DOHH2 (cell line): ENCODE data around the gene SCYL3.

Source experiments
- H3F3A ChIP-seq: fragments of 200-600 bp; sonication (generic), shearing (Covaris generic); 2 replicates; pipeline ENCODE4 v1.6.0; 2016; ENCODE audit warnings: antibody characterized with exemption, mild to moderate bottlenecking; ENCODE audit not compliant: control insufficient read depth, insufficient read depth
- H3K27ac ChIP-seq: fragments of 200-600 bp; sonication (generic); 2 replicates; pipeline ENCODE4 v1.5.1; 2014; ENCODE audit warnings: low read depth, mild to moderate bottlenecking, low read length, moderate library complexity
- H3K27me3 ChIP-seq: fragments of 200-600 bp; sonication (generic); 2 replicates; pipeline ENCODE4 v1.6.1; 2014; ENCODE audit warnings: mild to moderate bottlenecking, low read length, mixed read lengths; ENCODE audit not compliant: control insufficient read depth
- H3K36me3 ChIP-seq: fragments of 200-600 bp; sonication (generic); 2 replicates; pipeline ENCODE4 v1.6.1; 2014; ENCODE audit warnings: mild to moderate bottlenecking, low read length, moderate library complexity, mixed read lengths; ENCODE audit not compliant: control insufficient read depth
- H3K4me1 ChIP-seq: fragments of 200-600 bp; sonication (generic); 2 replicates; pipeline ENCODE4 v1.6.1; 2014; ENCODE audit warnings: mild to moderate bottlenecking, low read length, mixed read lengths; ENCODE audit not compliant: control insufficient read depth
- H3K4me2 ChIP-seq: fragments of 200-600 bp; sonication (generic); 2 replicates; pipeline ENCODE4 v1.6.0; 2014; ENCODE audit warnings: mild to moderate bottlenecking, low read length, moderate library complexity
- H3K4me3 ChIP-seq: fragments of 200-600 bp; sonication (generic); 2 replicates; pipeline ENCODE4 v1.5.1; 2014; ENCODE audit warnings: mild to moderate bottlenecking, low read length, mixed read lengths
- H3K79me2 ChIP-seq: fragments of 200-600 bp; sonication (generic); 2 replicates; pipeline ENCODE4 v1.6.1; 2014; ENCODE audit warnings: mild to moderate bottlenecking, low read length, mixed read lengths; ENCODE audit not compliant: control insufficient read depth
- H3K9me2 ChIP-seq: fragments of 200-600 bp; sonication (generic); replicated peaks from 2 replicates; pipeline ENCODE4 v1.6.1; 2014; ENCODE audit warnings: mild to moderate bottlenecking, low read length, mixed read lengths; ENCODE audit not compliant: control insufficient read depth
- H3K9me3 ChIP-seq: fragments of 200-600 bp; sonication (generic); 2 replicates; pipeline ENCODE4 v1.6.1; 2014; ENCODE audit warnings: antibody characterized with exemption, low read length, mixed read lengths; ENCODE audit not compliant: control insufficient read depth, insufficient read depth
- H4K20me1 ChIP-seq: fragments of 200-600 bp; sonication (generic); 2 replicates; pipeline ENCODE4 v1.6.0; 2014; ENCODE audit warnings: low read depth, mild to moderate bottlenecking, antibody characterized with exemption, low read length, moderate library complexity; ENCODE audit not compliant: control insufficient read depth, insufficient read depth
- CTCF ChIP-seq: fragments of 200-600 bp; sonication (generic); IDR thresholded peaks from one replicate; pipeline ENCODE4 v1.5.1; 2014; ENCODE audit warnings: antibody characterized with exemption, mild to moderate bottlenecking, low read depth, low read length; ENCODE audit not compliant: poor library complexity, severe bottlenecking
- EZH2phosphoT487 ChIP-seq: fragments of 200-600 bp; sonication (generic); IDR thresholded peaks from 2 replicates; pipeline ENCODE4 v1.6.1; 2017; ENCODE audit warnings: borderline replicate concordance, mild to moderate bottlenecking, antibody characterized with exemption, low read length, moderate library complexity, mixed read lengths

The SCYL3 gene

GRCh38 chr1:169886422-169886821 is 7.3 kb downstream of the SCYL3 start:
- Histone ChIP-seq H3K36me3 (peaks cover 29% of the 10 kb centered on the region), H3K27ac (no peak overlapping the region), H4K20me1 (no peaks in the 10 kb centered on the region), H3K9me2 (no peaks in the 10 kb centered on the region), H3K9me3 (no peaks in the 10 kb centered on the region), H3K4me2 (no peak overlapping the region), H3K79me2 (peaks cover 25% of the 10 kb centered on the region), H3K27me3 (no peaks in the 10 kb centered on the region), H3K4me3 (no peak overlapping the region), H3F3A (no peaks in the 10 kb centered on the region), H3K4me1 (peaks cover 7% of the 10 kb centered on the region)
- TF ChIP-seq EZH2phosphoT487 (no peak), CTCF (no peak)

DNA sequence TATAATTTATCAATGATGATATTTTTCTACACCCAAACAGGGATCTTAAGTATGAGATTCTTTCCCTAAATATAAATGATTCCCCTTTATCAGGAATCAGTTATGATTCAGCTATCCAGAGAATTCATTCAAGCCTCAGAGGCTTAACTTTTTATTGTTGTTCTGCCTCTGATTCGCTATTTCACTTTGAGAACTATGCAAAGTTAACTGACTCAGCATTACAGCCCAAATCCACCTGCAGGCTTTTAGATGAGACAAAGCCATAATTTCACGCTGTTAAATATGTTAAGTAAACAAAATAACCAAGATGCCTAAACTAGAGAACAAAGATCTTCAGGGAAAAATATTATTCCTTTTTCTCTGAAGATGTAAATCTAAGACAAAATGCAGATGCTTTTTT is 8.5 kb downstream of the SCYL3 start:
- no peaks in the 10 kb centered on the region for H3K27me3 ChIP-seq
- no peak for TF ChIP-seq EZH2phosphoT487
- no peak for TF ChIP-seq CTCF
- H4K20me1 ChIP-seq, result no peaks in the 10 kb centered on the region
- no peak overlapping the region for H3K4me2 ChIP-seq
- 0 out of 2 replicates have a peak, but pooled peaks cover 2% of the 10 kb centered on the region for H3K4me1 ChIP-seq
- H3K79me2 ChIP-seq, result peaks cover 13% of the 10 kb centered on the region
- H3F3A ChIP-seq, result no peaks in the 10 kb centered on the region
- no peak overlapping the region for H3K4me3 ChIP-seq
- no peaks in the 10 kb centered on the region for H3K9me2 ChIP-seq
- no peaks in the 10 kb centered on the region for H3K9me3 ChIP-seq
- peaks cover 29% of the 10 kb centered on the region for H3K36me3 ChIP-seq
- H3K27ac ChIP-seq, result no peak overlapping the region

GRCh38 chr1:169884634-169885033 is 9.1 kb downstream of the SCYL3 start:
- H3K4me3 ChIP-seq, result no peak overlapping the region
- no peaks in the 10 kb centered on the region for H4K20me1 ChIP-seq
- H3F3A ChIP-seq, result no peaks in the 10 kb centered on the region
- no peak overlapping the region for H3K27ac ChIP-seq
- TF ChIP-seq CTCF (no peak), EZH2phosphoT487 (no peak)
- H3K4me1 ChIP-seq, result 0 out of 2 replicates have a peak, but pooled peaks cover 6% of the 10 kb centered on the region
- H3K79me2 ChIP-seq, result peaks cover 8% of the 10 kb centered on the region
- H3K9me3 ChIP-seq, result no peaks in the 10 kb centered on the region
- no peaks in the 10 kb centered on the region for H3K27me3 ChIP-seq
- peaks cover 29% of the 10 kb centered on the region for H3K36me3 ChIP-seq
- no peaks in the 10 kb centered on the region for H3K9me2 ChIP-seq
- no peak overlapping the region for H3K4me2 ChIP-seq
